NCI-H1436 treated with DMSO at 0.1 percent for 48 hours (cell line): ENCODE data around the gene DACH1.

Source experiments
- DNase-seq: peaks from one replicate; lab custom pipeline; 2025; lab: John Stamatoyannopoulos, UW

Gene DACH1

GRCh38 chr13:71624653-71625600 lies 242.1 kb downstream of the DACH1 start:
- no peak for DNase-seq

GRCh38 chr13:71621174-71622124 lies 245.6 kb downstream of the DACH1 start:
- DNase-seq = no peak

GRCh38 chr13:71619096-71619495 lies 247.9 kb downstream of the DACH1 start:
- no peak for DNase-seq

GRCh38 chr13:71618159-71618558 lies 248.8 kb downstream of the DACH1 start:
- no peak for DNase-seq

- no peak for DNase-seq
These were observed 249.7 kb downstream of the DACH1 start for GRCh38 chr13:71617265-71617664.

- no peak for DNase-seq
These were observed 253.8 kb downstream of the DACH1 start for GRCh38 chr13:71613066-71613745.

- no peak for DNase-seq
These were observed 255.7 kb downstream of the DACH1 start for GRCh38 chr13:71611292-71611691.

- peak; percentile 89 for DNase-seq
These were observed 256.1 kb downstream of the DACH1 start for GRCh38 chr13:71610876-71611275.

- no peak for DNase-seq
These were observed 257.7 kb downstream of the DACH1 start for GRCh38 chr13:71609271-71609670.

- no peak for DNase-seq
These were observed 259.4 kb downstream of the DACH1 start for GRCh38 chr13:71607575-71607974.

GRCh38 chr13:71606818-71607217 lies 260.2 kb downstream of the DACH1 start:
- DNase-seq = no peak

GRCh38 chr13:71605744-71606143 lies 261.3 kb downstream of the DACH1 start:
- DNase-seq = peak; percentile 11

GRCh38 chr13:71603255-71603654 lies 263.7 kb downstream of the DACH1 start:
- DNase-seq = no peak

GRCh38 chr13:71602344-71602743 lies 264.7 kb downstream of the DACH1 start:
- DNase-seq = peak; percentile 62

- DNase-seq = no peak
These were observed 269.9 kb downstream of the DACH1 start for GRCh38 chr13:71597150-71597549.

- DNase-seq = no peak
These were observed 270.9 kb downstream of the DACH1 start for GRCh38 chr13:71596116-71596515.

- DNase-seq = no peak
These were observed 273.4 kb downstream of the DACH1 start for GRCh38 chr13:71593566-71593965.

GRCh38 chr13:71591374-71591773 lies 275.6 kb downstream of the DACH1 start:
- no peak for DNase-seq

GRCh38 chr13:71590654-71591148 lies 276.3 kb downstream of the DACH1 start:
- no peak for DNase-seq

- DNase-seq = peak; percentile 37
These were observed 278.0 kb downstream of the DACH1 start for GRCh38 chr13:71589032-71589431.

GRCh38 chr13:71587817-71588216 lies 279.2 kb downstream of the DACH1 start:
- peak; percentile 19 for DNase-seq

- DNase-seq = no peak
These were observed 279.8 kb downstream of the DACH1 start for GRCh38 chr13:71587193-71587592.
